ENCODE results near the gene BLTP2.
A peak's percentile ranks its signal among the peaks of the same experiment; 100 is the strongest.
"Not testable (repeated sequence)": the region's sequence is repeated elsewhere in the genome, so short reads cannot be mapped to it uniquely, and the experiment has no call there.

Gene BLTP2

DNA sequence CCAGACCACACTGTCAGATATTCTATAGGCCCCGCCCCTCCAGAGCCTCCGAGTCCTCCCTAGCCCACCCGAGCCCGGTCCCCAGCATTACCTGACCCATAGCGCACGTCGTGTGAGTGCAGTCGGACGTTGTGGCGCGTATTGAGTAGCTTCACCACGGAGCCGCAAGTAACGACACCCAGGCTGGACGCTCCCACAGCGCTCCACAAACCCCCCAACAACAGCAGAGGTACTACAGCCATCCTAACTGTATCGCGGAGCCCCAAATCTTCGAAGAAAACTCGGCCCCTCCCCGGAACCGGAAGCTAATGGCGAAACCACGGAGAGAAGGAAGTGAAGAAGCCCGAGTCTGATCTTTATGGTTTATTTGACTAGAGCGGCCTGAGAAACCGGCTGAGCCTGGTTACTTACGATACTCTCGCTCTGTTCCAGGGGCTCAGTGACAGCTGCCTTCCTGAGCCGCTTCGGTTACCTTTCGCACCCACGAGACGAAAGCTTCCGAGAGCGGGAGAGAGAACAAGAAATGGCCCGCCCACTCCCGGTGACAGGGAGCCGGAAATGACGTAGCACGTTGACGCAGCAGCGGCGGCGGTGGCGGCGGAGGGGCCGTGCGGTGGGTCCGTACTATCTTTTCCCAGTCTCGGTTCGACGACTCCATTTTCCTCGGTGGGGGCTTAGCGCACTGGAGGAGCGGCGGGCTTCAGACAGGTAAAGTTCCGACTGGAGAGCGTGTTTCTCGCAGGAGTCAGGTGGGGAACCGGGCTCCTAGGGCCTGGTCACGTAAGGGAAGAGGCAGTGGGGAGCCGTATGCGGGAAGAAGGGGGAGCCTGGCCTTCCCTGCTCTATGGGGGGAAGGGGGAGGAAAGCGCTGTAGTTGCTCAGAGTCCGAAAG, 16.9 kb upstream of the BLTP2 start, which contains the start of the genes SDF2 and SUPT6H:
SDF2 (minus strand) TSS at position 272 of the 892 bp plus-strand sequence; CDS start at position 242, 30 bp downstream.
SUPT6H (plus strand) TSS at position 571 of the 892 bp plus-strand sequence. CDS start 11,197 bp downstream, outside the sequence.
- Mint-ChIP-seq H3K4me1 (peaks cover 47% of the 10 kb centered on the region), H3K9me3 (no peaks in the 10 kb centered on the region), H3K4me3 (peak within 1 kb of the TSS; percentile 97), H3K27ac (peak within 1 kb of the TSS; percentile 98), H3K27me3 (no peaks in the 10 kb centered on the region), H3K36me3 (ENCODE audit: low read depth) (peaks cover 45% of the 10 kb centered on the region)
- DNase-seq = peak; percentile 98
- ATAC-seq = peak; percentile 90

DNA sequence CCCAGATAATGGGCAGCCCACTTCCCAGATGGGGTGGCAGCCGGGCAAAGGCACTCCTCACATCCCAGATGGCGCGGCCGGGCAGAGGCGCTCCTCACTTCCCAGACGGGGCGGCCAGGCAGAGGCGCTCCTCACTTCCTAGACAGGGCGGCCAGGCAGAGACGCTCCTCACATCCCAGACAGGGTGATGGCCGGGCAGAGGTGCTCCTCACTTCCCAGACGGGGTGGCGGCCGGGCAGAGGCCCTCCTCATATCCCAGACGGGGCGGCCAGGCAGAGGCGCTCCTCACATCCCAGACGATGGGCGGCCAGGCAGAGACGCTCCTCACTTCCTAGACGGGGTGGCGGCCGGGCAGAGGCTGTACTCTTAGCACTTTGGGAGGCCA, 14.5 kb upstream of the BLTP2 start:
- not testable (repeated sequence) for H3K9me3 Mint-ChIP-seq, H3K27me3 Mint-ChIP-seq, DNase-seq, ATAC-seq, H3K4me3 Mint-ChIP-seq, H3K27ac Mint-ChIP-seq
- peaks cover 36% of the 10 kb centered on the region for H3K4me1 Mint-ChIP-seq
- peaks cover 43% of the 10 kb centered on the region for H3K36me3 Mint-ChIP-seq (ENCODE audit: low read depth)

DNA sequence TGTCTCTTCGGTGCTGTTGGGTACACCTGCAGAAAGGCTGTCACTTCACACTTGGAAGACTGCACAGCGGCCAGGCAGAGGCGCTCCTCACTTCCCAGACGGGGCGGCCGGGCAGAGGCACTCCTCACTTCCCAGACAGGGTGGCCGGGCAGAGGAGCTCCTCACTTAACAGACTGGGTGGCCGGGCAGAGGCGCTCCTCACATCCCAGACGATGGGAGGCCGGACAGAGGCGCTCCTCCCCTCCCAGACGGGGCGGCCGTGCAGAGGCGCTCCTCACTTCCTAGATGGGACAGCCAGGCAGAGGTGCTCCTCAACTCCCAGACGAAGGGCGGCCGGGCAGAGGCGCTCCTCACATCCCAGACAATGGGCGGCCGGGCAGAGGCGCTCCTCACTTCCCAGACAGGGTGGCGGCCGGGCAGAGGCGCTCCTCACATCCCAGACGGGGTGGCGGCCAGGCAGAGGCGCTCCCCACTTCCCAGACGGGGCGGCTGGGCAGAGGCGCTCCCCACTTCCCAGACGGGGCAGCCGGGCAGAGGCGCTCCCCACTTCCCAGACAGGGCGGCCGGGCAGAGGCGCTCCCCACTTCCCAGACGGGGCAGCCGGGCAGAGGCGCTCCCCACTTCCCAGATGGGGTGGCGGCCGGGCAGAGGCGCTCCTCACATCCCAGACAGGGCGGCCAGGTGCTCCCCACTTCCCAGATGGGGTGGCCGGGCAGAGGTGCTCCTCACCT, 14.0 kb upstream of the BLTP2 start:
- peaks cover 41% of the 10 kb centered on the region for H3K36me3 Mint-ChIP-seq (ENCODE audit: low read depth)
- H3K27ac Mint-ChIP-seq, ATAC-seq, H3K9me3 Mint-ChIP-seq, DNase-seq, H3K27me3 Mint-ChIP-seq, H3K4me3 Mint-ChIP-seq: not testable (repeated sequence)
- peaks cover 32% of the 10 kb centered on the region for H3K4me1 Mint-ChIP-seq

DNA sequence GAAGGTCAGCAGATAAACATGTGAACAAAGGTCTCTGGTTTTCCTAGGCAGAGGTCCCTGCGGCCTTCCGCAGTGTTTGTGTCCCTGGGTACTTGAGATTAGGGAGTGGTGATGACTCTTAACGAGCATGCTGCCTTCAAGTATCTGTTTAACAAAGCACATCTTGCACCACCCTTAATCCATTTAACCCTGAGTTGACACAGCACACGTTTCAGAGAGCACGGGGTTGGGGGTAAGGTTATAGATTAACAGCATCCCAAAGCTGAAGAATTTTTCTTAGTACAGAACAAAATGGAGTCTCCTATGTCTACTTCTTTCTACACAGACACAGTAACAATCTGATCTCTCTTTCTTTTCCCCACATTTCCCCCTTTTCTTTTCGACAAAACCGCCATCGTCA, 13.4 kb upstream of the BLTP2 start:
- not testable (repeated sequence) for H3K9me3 Mint-ChIP-seq, H3K27me3 Mint-ChIP-seq, DNase-seq, H3K27ac Mint-ChIP-seq, H3K4me3 Mint-ChIP-seq, ATAC-seq
- peaks cover 26% of the 10 kb centered on the region for H3K4me1 Mint-ChIP-seq
- peaks cover 37% of the 10 kb centered on the region for H3K36me3 Mint-ChIP-seq (ENCODE audit: low read depth)

DNA sequence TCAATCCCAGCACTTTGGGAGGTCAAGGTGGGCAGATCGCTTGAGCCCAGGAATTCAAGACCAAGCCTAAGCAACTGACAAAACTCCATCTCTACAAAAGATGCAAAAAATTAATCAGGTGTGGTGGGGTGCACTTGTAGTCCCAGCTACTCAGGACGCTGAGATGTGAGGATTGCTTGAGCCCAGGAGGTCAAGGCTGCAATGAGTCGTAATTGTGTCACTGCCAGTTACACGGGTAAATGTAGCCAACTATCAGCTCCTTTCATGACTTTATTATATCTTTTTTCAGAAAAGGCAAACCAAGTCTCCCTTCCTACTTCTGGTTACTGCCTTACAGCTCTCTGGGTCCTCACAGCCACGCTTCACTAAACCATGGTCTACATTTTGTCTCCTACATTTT, 12.8 kb upstream of the BLTP2 start:
- no peak overlapping the region for H3K27ac Mint-ChIP-seq

DNA sequence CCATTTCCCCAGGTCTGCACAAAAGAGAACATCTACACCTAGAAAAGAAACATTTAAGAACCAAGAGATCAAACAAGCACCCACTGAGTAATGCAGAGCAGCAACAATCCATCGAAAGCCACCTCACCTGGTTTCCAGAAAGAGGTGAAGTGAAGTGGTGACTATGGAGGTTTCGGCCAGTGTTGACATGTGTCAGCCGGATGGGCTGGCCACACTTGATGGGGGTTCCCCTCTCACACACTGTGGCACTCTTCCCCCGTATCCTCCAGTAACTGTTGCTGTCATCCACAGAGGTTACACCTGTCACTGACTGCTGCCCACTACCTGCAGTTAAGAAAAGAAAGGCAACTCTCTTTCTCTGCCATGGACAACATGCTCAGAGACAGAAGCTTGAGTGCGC, 10.2 kb upstream of the BLTP2 start:
- peaks cover 37% of the 10 kb centered on the region for H3K36me3 Mint-ChIP-seq (ENCODE audit: low read depth)
- H3K4me1 Mint-ChIP-seq = peaks cover 6% of the 10 kb centered on the region
- H3K9me3 Mint-ChIP-seq = no peaks in the 10 kb centered on the region
- H3K27ac Mint-ChIP-seq = no peak overlapping the region
- no peaks in the 10 kb centered on the region for H3K27me3 Mint-ChIP-seq
- DNase-seq = no peak
- H3K4me3 Mint-ChIP-seq = no peak overlapping the region
- ATAC-seq = no peak

More for the DNA sequence above, 12.8 kb upstream of the BLTP2 start:
- ATAC-seq (no peak), DNase-seq (no peak)
- Mint-ChIP-seq H3K4me1 (peaks cover 20% of the 10 kb centered on the region), H3K36me3 (ENCODE audit: low read depth) (peaks cover 37% of the 10 kb centered on the region), H3K4me3 (no peak overlapping the region), H3K9me3 (no peaks in the 10 kb centered on the region), H3K27me3 (no peaks in the 10 kb centered on the region)

DNA sequence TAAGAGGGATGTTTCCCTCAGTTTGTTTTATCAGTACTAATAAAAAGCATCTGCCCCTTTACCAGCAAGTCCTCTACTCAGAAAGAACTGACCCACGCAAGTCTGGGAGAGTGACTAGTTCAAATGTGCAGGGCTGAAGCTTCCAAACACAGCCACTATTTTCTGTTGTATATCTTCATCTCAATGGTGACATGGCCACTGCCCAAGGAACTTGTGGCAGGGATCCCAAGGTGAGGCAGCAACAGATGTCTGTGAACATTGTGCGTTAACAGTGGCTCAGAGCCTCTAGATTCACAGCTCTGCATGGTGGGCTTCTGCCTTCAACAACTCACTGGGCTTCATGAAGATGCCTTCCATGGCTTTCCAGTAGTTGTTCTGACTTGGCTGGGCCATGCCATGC, 3.7 kb upstream of the BLTP2 start:
- no peaks in the 10 kb centered on the region for H3K27me3 Mint-ChIP-seq
- H3K4me1 Mint-ChIP-seq = peaks cover 25% of the 10 kb centered on the region
- H3K27ac Mint-ChIP-seq = no peak overlapping the region
- peaks cover 26% of the 10 kb centered on the region for H3K36me3 Mint-ChIP-seq (ENCODE audit: low read depth)
- H3K9me3 Mint-ChIP-seq = no peaks in the 10 kb centered on the region
- no peak overlapping the region for H3K4me3 Mint-ChIP-seq
- ATAC-seq (no peak), DNase-seq (no peak)

DNA sequence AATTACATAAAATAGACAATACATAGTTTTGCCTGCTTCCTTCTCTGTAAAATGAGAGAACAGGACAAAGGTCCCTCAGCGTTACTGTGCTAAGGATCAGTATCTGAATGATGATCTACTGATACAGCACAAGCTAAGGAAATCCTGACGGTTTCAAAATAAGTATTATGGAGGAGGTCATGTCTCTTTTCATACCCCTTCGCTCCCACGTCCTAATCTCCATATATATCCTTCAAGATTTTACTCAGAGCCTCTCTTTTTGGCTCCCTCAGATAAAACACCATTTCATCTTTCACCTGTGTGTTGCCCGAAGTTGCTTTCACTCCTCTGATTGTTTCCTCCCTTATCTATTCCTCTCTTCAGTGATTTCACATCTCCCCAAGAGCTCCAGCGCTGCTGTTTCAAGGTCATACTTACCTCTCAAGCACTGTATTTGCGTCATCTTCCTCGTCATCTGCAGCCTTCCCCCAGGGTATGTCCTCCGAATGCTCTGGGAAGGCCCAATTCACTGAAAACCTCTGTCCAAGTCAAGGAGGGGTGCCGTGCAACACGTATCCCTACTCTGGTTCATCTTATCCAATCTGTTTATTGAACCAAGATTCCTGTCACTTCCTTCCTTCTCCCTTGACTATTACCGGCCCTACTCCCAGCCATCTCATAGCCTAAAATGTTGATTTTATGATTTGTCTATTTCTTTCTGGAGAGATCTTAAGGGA, 1.2 kb upstream of the BLTP2 start:
- H3K27me3 Mint-ChIP-seq = no peaks in the 10 kb centered on the region
- peak overlapping the region; percentile 100 for H3K4me3 Mint-ChIP-seq
- peaks cover 34% of the 10 kb centered on the region for H3K36me3 Mint-ChIP-seq (ENCODE audit: low read depth)
- no peak for DNase-seq
- no peaks in the 10 kb centered on the region for H3K9me3 Mint-ChIP-seq
- H3K27ac Mint-ChIP-seq = peak overlapping the region; percentile 69
- no peak for ATAC-seq
- peaks cover 37% of the 10 kb centered on the region for H3K4me1 Mint-ChIP-seq

DNA sequence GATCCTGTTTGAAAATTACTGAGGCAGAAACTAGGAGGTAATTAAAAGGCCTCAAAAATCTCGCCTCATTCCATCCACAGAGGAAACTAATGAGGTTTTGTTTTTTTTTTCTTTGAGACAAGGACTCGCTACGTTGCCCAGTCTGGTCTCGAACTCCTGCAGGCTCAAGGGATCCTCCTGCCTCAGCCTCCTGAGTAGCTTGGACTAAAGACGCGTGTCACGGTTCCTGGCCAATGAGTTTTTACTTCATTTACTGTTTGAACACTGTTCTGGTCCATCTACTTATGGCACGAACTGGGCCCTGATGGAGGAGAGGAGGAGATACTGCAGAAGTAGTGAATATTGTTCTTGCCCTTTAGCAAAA, 600 bp upstream of the BLTP2 start:
- peak overlapping the region; percentile 69 for H3K27ac Mint-ChIP-seq
- peaks cover 38% of the 10 kb centered on the region for H3K36me3 Mint-ChIP-seq (ENCODE audit: low read depth)
- H3K4me3 Mint-ChIP-seq = peak overlapping the region; percentile 100
- H3K9me3 Mint-ChIP-seq = no peaks in the 10 kb centered on the region
- no peak for ATAC-seq
- DNase-seq = no peak
- no peaks in the 10 kb centered on the region for H3K27me3 Mint-ChIP-seq
- peaks cover 37% of the 10 kb centered on the region for H3K4me1 Mint-ChIP-seq

DNA sequence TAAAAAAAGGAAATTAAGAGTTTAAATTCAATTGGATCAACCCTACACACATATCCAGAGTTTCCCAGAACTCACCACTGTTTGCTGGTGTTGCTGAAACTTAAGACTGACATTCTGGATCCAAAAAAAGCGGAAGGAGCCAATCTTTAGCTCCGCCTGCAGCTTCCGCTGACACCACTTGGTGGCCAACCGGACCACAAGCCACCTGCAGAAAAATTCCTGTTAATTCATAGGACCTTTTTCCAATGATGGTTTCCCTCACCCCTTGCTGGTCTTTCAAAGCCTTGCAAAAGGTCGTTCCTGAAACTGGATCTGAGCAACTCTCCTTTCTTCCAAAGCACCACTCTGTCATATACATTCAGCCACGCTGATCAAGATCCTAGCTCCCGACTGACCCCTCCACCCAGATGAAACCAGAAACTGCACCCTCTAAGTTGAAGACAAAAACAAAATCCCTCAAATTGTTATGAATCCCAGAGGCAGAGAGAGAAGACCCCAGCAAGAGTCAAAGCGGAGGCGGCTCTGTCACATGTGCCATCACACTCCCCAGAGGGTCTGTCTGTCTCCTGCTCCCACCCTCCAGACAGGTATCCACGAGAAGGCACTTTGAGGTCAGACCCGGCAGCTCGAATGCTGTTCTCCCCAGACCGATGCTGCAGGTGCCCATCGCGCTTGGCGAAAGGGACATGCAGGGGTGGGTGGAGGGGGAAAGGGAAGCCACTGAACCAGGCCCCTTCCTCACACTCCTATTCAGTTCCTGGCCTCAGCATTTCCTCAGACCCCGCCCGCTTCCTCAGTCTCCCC, 773 bp downstream of the BLTP2 start:
- DNase-seq = peak; percentile 44
- peak overlapping the region; percentile 100 for H3K4me3 Mint-ChIP-seq
- H3K4me1 Mint-ChIP-seq = peaks cover 37% of the 10 kb centered on the region
- H3K36me3 Mint-ChIP-seq (ENCODE audit: low read depth) = peaks cover 48% of the 10 kb centered on the region
- no peaks in the 10 kb centered on the region for H3K27me3 Mint-ChIP-seq
- no peak for ATAC-seq
- H3K9me3 Mint-ChIP-seq = no peaks in the 10 kb centered on the region
- H3K27ac Mint-ChIP-seq = peak overlapping the region; percentile 95

DNA sequence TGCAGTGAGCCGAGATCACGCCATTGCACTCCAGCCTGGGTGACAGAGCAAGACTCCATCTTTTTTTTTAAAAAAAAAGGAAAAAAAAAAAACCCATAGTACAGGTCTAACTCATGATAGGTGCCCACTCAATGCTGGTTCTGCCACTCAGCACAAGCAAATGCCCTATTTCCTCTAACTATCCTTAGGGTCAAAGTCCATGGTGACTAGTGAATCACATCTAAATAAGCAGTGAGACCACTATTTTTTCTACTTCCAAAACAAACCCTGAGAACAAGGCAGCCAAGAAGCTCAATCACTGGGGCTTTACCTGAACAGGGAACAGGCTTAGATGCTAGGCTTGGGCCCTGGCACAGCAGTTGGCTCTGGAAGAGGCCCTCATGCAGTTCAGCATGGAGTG, 3.4 kb downstream of the BLTP2 start:
- H3K9me3 Mint-ChIP-seq = no peaks in the 10 kb centered on the region
- peaks cover 66% of the 10 kb centered on the region for H3K36me3 Mint-ChIP-seq (ENCODE audit: low read depth)
- peaks cover 32% of the 10 kb centered on the region for H3K4me1 Mint-ChIP-seq
- ATAC-seq (no peak), DNase-seq (no peak)
- no peak overlapping the region for H3K4me3 Mint-ChIP-seq
- H3K27ac Mint-ChIP-seq = no peak overlapping the region
- H3K27me3 Mint-ChIP-seq = no peaks in the 10 kb centered on the region

DNA sequence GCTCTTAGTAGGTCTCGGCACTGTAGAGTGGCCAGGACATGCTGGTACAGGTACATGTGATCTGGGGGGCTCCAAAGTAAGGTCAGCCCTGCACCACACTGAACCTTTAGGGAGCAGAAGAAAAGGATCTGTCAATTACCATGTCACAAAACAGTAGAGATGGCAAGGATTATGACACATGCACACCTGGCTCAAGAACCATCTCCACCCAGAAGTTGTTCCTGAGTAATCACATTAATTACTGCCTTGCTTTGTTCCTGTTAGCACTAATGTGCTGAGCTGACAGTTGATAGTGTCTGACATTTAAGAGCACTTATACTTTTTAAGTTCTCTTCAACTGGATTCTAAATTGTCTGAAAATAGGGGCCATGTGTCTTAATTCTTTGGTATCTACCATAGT, 9.5 kb downstream of the BLTP2 start:
- Mint-ChIP-seq H3K4me1 (peaks cover 2% of the 10 kb centered on the region), H3K27ac (no peak overlapping the region), H3K4me3 (no peak overlapping the region), H3K36me3 (ENCODE audit: low read depth) (peaks cover 84% of the 10 kb centered on the region), H3K9me3 (no peaks in the 10 kb centered on the region), H3K27me3 (no peaks in the 10 kb centered on the region)
- DNase-seq (no peak), ATAC-seq (no peak)

DNA sequence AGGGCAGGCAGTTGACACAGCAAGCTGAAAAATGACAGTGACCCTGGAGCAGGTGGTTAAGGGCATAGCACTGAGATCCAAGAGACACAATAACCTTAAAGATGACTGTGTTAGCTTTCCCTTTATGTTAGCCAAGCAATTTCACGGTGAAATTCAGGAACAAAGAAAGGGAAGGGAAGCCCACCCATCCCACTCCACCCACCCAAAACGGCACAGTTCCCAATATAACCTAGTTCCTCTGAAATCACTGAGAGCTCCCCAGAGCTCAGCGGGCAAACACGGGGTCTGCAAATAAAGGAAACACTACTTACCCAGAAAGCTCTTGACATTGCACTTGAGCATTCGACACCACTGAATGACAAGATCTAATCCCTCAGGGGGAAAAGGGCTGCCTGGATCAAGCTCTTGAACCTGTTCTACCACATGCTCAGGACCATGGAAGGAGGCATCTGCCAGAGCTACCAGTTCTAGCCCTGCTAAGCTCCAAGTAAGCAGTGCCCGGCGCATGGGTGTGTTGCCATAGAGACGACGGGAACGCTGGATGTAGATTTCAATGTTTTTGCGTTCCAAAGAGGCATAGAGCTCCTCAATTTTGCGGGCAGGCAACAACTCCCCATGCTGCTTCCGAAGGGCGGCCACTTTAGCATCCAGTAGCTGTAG, 10.6 kb downstream of the BLTP2 start:
- DNase-seq = no peak
- H3K4me1 Mint-ChIP-seq = peaks cover 2% of the 10 kb centered on the region
- no peak for ATAC-seq
- H3K4me3 Mint-ChIP-seq = no peak overlapping the region
- H3K9me3 Mint-ChIP-seq = no peaks in the 10 kb centered on the region
- no peak overlapping the region for H3K27ac Mint-ChIP-seq
- H3K27me3 Mint-ChIP-seq = no peaks in the 10 kb centered on the region
- peaks cover 76% of the 10 kb centered on the region for H3K36me3 Mint-ChIP-seq (ENCODE audit: low read depth)
